NCI-H2196 treated with DMSO at 0.1 percent for 48 hours (cell line): ENCODE data around the gene SGK2.
A peak's percentile ranks its signal among the peaks of the same experiment; 100 is the strongest.

ENCODE experiments used
- DNase-seq: peaks from one replicate; lab custom pipeline; 2025; ENCODE audit not compliant: unreplicated experiment; lab: John Stamatoyannopoulos, UW

SGK2 gene

DNA sequence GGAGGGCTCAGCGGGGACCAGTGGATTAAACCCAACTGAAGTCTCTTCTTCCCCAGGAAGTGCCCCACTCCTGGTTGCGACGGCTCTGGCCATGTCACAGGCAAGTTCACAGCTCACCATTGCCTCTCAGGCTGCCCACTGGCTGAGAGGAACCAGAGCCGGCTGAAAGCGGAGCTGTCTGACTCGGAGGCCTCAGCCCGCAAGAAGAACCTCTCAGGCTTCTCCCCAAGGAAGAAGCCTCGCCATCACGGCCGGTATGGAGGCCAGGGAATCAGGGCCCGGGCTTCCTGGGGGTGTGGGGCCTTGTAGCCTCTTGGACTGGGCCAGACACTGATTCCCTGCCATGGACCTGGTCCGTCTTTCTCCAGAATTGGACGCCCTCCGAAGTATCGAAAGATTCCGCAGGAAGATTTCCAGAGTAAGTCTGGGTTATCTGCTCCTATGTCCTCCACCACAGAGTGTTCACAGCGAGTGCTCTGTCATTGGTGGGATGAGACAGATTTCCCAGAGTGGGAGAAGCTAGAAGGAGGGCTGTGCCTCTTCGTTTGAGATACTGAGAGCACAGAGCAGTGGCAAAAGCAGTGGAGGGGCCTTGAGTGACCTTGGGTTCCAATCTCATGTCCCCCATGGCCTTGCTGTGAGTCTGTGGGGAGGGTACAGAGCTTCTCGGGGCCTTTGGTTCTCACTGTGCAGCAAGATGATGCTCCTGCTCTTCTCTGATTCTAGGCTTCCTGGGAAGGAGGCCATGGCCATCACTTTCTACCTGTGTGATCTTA lies 22.6 kb upstream of the SGK2 start:
- no peak for DNase-seq

DNA sequence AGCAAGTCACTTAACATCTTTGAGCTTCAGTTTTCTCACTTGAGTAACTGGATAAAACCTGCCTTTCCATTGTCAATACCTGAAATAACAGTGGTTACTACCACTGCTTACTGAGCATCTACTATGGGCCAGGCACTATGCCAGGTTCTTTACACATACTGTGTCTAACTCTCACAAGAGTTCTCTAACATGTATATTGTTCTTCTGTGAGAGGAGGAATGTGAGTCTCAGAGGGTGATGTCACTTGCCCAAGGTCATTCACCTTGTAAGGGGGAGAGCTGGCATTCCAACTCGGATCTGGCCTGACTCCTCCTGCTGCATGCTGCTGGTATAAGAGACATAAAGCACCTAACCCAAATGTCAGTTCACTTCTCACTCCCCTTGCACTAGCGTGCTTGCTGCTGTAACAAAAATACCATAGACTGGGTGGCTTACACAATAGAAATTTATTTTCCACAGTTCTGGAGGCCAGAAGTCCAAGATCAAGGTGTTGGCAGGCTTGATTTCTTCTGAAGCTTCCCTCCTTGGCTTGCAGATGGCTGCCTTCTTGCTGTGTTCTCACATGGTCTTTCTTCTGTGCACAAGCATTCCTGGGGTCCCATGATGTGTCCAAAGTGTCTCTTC lies 21.9 kb upstream of the SGK2 start:
- DNase-seq: no peak

DNA sequence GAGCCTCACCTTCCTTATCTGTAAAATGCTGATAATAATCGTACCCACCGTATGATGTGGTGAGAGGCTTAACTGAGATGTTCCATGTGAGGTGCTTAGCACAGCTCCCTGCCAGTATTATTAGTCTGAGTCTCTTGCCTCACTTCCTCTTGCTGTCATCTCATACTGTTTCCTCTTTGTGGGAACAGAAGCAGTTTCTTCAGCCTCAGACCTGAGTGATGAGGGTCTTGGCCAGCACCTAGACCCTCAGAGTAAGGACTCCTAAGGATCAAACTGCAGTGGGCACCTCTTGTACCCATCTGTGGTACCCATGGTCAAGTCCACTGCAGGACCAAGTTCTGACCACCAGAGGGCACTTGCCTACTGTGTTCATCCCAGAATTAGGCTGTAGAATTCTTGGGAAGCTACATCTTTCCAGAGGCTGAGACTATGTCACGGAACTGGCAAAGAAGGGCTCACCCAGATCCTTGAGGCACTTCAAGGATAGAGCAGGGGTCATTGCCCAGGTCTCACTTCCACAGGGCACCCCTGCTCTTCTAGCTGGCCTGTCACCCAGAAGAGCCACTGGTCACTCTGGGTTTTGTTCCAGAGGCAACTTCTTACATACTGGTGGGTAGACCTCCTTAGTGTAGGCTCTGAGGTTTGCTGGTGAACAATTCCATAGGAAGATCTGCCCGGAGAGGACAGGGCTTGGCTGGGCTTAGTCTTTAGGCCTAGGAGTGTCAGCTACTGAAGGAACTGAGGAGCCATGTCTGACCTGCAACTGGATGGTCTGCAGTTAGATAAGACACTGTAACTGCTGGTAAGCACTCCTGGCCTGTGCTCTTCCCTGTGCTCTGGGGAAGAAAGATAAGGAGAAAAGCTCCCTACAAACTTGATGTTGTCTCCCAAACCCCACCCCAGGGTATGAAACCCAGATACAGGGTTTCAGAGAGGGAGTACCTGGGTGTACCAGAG lies 20.6 kb upstream of the SGK2 start:
- peak; percentile 6 for DNase-seq

DNA sequence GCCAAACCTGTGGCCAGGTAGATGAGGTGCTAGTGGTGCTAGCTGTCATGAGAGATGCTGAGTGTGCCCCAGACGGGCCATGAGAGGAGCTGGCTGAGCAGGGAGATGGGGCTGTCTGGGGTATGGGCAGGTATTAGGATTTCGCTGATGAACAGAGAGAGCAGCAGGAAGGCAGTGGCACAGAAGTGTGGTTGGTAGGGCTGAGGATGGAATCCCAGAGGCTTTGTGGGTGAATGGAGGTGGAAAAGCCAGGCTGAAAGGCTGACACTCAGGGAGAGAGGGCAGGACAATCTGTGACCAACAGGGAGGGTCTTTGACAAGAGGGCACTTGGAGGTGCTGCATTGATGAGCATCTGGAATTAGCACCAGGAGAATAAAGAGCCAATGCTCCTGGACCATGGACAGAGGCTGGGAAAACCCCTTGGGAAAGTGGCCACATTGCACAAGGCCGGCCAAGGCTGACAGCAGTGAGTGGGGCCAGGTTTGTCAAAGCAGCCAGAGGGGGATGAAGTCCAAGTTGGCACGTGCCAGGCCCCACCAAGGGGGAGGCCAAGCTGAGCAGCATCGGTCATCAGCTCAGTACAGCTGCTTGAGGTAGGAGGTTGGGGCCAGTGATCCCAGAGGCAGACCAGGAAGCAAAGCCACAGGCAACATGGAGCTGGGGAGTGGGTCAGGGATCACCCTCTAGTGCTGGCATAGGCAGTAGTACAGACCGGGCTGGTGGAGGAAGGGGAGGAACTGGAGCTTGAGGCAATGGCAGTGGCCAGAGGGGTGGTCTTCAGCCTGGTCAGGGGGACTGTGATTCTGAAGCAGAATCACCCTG lies 19.7 kb upstream of the SGK2 start:
- DNase-seq: no peak

DNA sequence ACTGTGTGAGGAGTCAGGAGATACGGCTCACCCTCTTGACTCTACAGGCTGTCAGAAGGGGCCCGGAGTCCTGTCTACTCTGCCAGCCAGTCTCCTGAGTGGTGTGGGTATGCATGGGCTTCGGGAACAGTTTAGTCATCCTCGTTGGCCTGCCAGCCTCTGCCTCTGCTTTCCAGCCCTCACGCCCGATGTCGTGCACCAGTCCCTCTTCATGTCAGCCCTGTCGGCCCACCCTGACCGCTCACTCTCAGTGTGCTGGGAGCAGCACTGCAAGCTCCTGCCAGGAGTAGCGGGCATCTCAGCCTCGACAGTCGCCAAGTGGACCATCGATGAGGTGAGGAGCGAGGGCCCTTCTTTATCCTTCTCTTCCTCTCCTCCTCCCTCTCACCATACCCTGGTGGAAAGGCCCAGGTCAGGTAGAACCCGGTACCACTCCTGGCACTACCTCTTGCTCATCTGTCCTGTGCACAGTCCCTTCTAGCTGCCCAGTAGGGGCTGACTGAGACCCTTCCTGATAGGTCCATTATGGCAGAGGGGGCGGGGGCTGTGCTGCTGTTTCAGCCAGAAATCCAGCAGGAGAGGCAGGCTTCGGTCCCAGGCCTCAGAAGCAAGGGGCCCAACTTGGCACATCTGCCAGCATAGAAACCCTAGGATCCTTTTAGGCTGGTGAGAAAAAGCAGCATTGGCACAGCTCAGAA lies 18.7 kb upstream of the SGK2 start:
- DNase-seq: no peak

DNA sequence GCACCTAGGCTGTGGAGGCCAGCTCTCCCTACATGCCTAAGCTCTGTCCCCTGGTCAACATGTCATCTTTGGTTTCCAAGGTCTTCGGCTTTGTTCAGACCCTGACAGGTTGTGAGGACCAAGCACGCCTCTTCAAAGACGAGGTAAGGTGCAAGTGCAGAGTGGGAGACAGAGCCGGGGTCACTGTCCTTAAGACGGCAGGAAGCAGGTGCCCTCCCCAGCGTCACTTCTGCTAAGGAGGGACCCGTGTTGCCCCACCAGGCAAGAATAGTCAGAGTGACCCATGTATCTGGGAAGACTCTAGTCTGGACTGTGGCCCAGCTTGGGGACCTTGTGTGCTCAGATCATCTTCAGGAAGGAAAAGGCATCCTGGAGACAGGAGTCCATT lies 18.2 kb upstream of the SGK2 start:
- no peak for DNase-seq

DNA sequence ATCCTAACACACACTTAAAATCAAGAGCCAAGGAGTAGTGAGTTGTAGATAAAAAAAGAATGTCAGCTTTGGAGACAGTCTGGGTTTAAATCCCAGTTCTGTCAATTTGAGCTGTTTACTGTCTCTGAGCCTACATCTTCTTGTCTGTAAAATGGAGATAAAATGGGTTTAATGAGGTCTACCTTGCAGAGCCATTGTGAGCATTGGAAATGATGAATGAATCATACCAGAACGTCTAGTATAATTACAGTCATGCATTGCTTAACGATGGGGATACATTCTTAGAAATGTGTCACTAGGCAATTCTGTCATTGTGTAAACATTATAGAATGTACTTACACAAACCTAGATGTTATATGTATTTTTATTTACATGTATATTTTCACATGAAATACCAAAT lies 17.6 kb upstream of the SGK2 start:
- DNase-seq: no peak

DNA sequence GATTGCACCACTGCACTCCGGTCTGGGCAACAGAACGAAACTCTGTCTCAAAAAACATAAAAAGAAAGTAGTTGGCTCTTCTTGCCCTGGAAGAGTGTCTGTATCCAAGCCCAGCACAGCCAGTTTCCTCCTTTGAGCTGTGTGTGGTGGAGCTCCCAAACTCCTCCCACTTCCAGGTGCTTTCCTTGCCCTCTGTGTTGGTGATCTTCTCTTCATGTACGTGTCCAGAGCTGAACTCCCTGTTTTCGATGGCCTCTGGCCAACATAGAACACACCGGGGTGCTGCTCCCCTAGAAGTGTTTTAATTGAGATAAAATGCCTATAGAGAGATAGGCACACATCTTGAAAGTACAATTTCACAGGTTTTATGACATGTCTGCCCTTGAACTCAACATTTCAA lies 16.7 kb upstream of the SGK2 start:
- no peak for DNase-seq

DNA sequence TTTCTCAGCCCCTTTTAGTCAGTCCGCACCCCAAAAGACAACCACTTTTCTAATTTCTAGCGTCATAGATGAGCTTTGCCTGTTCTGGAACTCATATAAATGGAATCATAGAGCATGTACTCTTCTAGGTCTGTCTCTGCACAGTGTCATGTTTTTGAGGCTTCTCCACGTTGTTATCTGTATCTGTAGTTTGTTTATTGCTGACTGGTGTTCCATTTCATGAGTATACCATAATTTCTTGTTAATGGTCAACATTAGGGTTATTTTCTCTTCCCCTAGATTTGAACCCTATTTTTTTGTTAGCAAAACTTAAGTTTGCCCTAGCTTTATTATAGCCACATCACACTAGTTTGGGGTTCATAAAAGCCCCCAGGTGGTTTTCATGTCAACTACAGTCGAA lies 16.2 kb upstream of the SGK2 start:
- DNase-seq: no peak

DNA sequence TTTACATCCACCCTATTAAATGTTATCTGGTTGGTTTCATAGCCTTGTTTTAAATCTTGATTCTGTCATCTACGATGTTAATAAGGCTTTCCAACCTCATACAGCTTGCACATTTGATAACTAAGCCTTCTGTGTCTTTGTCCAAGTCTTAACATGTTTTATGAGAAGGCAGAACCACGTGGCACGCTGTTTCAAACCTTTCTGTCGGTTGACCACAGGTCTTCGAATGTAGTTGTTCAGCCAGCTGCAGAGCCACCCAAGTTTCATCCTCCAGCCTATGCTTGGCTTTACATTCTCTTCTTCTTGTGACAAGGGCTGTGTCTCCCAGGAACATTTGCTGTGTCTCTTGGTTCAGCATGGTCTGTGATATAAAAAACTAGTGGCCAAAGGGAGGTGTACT lies 15.7 kb upstream of the SGK2 start:
- DNase-seq: no peak

DNA sequence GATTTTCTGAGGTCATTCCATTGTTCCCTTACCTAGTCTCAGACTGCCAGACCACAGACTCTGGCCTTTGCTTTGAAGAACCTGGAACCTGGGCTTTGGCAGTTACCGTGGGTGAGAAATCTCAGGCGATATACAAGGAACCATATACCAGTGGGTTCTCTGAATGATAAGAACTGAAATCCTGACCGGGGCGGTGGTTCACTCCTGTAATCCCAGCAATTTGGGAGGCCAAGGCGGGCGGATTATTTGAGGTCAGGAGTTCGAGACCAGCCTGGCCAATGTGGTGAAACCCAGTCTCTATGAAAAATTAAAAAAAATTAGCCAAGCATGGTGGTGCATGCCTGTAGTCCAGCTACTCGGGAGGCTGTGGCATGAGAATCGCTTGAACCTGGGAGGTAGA lies 14.3 kb upstream of the SGK2 start:
- no peak for DNase-seq

DNA sequence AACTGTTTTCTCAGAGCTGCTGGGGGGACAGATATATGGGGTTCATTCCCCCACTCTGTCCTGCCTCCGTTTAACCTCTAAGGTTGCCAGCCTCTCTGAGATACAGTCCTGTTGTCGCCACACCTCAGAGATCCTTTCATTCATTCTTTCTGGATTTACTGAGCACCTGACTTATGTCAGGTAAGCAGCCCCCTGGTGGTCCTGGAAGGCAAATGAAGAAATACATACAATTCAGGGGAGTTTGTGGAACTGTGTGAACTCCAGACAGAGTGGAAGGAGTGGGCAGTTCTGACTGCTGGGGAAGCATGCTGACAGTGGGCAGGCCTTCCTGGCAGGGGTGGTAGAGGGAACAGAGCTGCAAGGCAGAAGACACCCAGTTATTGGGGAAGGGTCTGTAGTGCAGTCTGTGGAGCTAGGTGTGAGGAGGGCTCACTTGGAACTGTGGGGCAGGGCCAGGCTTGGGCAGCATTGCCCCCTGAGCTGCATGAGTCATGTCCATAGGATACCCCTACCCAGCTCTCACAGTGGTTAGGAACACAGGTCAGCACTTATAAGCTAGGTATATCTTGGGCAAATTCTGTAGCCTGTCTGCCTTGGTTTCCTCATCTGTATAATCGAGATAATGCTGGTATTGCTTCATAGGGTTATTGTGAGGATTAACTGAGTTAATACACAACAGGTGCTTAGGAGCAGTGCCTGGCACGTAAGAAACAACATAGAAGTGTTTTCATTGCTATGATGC lies 12.8 kb upstream of the SGK2 start:
- no peak for DNase-seq

DNA sequence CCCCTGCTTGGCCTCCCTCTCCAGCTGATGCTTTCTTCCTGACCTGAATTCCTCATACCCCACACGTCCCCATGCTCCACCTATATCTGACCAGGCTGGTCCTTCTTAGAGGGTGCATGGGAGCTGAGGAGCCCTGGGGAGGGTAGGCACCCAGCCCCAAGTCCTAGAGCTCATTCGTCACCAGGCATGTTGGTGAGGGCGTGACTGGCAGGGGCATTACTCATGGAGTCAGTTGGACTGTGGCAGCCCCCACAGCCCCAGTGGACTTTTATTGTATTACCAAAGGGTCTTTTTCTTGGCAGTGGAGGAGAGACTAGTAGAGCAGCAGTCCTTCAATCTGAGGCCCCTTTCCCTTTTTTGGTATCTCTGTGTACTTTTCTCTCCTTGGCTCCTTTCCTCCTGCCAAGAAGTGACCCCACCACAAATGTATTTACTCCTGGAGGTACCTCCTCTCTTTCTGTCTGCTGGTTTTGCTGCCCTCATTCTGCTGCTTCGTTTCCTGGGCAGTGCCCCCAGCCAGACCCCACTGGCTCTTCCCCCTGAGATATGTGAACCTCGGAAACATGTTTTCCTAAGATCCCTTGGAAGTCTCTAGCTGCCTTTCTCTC lies 10.4 kb upstream of the SGK2 start:
- DNase-seq: no peak

DNA sequence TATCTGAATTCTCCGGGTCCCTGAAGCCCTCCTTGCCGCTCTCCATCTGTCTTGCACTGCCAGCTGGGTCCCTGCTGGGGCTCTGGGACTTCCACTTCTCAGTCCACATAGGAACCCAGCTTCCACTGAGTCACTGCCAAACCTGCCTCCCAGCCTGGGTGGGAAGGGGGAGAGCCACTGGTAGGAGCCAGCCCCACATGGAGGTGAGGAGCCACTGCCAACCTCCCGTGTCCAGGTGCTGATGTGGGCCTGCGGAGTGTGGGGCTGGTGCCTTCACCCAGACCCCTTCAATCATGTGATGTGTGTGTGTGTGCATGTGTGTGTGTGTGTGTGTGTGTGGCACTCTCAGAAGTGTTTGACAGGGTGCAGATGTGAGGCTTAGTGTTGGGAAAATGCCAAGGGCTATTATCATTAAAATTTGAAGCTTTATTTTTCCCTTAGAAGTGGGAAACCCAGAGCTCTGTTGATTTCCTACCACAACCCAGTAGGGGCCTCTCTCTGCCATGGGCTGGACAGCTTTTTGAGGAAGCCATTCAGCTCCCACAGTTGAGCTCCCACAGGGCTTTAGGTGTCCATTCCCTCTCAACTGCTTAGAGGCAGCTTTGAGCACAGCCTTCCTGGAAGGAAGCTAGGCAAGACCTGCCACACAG lies 9.3 kb upstream of the SGK2 start:
- DNase-seq: no peak

DNA sequence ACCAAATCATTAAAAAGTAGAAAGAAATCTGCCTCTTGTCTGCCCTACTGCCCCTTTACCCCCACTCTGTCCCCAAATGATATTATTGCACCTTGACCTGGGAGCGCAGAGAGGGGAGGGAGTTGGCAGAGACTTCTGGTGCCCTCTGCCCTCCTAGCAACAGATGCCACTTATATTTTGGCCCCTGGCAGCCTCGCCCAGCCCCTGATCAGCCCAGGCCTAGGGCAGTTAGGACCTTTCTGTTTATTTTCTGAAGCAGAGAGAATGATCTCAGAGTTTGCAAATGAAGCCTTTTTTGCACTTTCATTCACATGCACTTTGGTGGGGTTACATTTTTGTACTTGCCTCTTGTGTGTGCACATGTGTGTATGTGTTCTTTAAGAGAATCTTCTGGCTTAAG lies 8.4 kb upstream of the SGK2 start:
- DNase-seq: no peak

DNA sequence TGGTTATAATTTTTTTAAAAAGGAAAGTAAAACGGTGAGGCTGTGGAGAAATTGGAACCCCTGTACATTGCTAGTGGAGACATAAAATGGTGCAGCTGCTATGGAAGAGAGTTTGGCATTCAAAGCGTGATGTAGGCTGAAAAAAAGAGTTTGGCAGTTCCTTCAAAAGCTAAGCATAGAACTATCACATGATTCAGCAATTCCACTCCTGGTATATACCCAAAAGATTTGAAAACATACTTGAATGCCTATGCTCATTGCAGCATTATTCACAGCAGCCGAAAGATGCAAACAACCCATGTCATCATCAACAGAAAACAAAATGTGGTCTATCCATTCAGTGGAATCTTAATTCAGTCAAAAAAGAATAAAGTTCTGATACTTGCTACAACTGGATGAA lies 4.5 kb upstream of the SGK2 start:
- no peak for DNase-seq

DNA sequence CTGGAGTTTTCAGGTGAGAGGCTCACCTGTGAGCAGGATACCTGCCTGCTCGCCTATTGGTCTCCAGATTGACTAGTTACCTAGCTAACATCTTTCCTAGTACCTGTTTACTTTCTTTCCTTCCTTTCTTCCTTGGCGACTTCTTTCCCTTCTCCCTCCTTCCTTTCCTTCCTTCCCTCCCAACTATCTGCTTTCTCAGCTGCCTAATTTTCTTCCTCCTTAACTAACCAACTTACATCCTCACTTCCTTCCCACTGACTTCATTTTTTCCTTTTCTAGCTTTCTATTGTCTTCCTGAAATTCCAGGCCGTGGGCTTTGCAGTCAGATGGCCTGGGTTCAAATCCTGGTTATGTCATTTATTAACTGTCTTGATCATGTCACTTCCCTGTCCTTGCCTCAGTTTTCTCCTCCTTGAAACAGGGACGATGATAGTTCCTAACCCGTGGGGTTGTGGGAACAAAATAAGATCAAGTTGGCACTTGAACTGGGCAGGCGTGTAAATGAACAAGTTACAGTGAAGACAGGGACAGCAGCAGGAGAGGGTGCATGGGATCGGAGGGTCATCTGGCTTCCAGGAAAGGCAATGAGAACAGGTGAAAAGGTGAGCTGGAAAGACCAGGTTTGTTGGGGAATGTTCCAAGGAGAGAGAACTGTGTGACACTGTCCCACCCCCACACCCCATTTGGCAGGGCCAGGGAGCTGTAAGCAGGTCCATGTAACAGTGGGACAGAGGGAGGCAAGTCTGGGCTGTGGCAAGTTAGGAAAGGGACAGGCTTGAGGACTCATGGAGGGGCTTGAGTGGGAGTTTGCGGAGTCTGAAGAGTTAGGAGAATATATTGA lies 540 bp downstream of the SGK2 start:
- DNase-seq: no peak

DNA sequence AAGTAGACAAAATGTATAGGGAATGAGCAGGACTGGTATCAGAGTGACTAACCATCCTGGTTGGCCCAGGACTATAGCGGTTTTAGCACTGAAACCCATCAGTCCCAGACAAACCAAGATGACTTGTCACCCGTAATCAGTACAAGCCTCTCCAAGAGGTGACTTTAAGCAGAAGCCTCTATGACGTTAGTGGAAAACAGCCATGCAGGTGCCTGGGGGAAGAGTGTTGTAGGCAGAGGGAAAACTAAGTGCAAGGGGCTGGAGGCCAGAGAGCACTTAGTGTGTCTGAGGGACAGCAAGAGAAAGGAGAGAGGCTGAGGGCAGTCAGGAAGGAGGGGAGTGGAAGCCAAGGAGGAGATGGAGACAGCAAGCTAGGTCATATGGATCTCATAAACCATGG lies 2.1 kb downstream of the SGK2 start:
- no peak for DNase-seq
